ENCODE measurements around the gene TAOK3. TPM values are rescaled to one million over a fixed set of nuclear protein-coding genes. Genes with fewer than 3 reads are reported as not detected.
A peak's percentile ranks its signal among the peaks of the same experiment; 100 is the strongest.

The TAOK3 gene
- total and polyA plus RNA-seq, 9 of the 15 experiments (the other 6 are each of a cell fraction or from before 2014, with no cell fraction given), result 24.3 to 83.5 (median 47.1) TPM

- no peak for TF ChIP-seq ZBTB40 (IDR thresholded peaks at IDR 0.05)
- no peak for TF ChIP-seq ZBTB40 (CRISPR knock-in tag; IDR thresholded peaks at IDR 0.05)
- TF ChIP-seq RNF2 (IDR thresholded peaks at IDR 0.05), result peak; percentile 44; the same call in 1 of the 2 replicates
- TF ChIP-seq NFIC (IDR thresholded peaks at IDR 0.05), result peak; percentile 32; the same call in 1 of the 2 replicates
- no peak for TF ChIP-seq ZHX1 (conservative IDR thresholded peaks at IDR 0.05; ENCODE audit: low read length)
- peak; percentile 69 for TF ChIP-seq USF1 (CRISPR knock-in tag; IDR thresholded peaks at IDR 0.05)
- TF ChIP-seq ZNF586 (CRISPR knock-in tag; conservative IDR thresholded peaks at IDR 0.05), result no peak
- TF ChIP-seq ETV6 (IDR thresholded peaks at IDR 0.05; ENCODE audit: borderline replicate concordance in 1 of 2, low read depth in 2 of 2, low read length in 1 of 2), result no peak
- peak; percentile 56; the same call in 1 of the 2 replicates for TF ChIP-seq ETV6 (CRISPR knock-in tag; IDR thresholded peaks at IDR 0.05; ENCODE audit: borderline replicate concordance)
- no peak; the same call in 1 of the 2 replicates for TF ChIP-seq MAFF (IDR thresholded peaks at IDR 0.05; ENCODE audit: low read length)
- TF ChIP-seq CREB1 (IDR thresholded peaks at IDR 0.05), result peak; percentile 73
- peak; percentile 87 for TF ChIP-seq CREB1 (CRISPR knock-in tag; IDR thresholded peaks at IDR 0.05)
- TF ChIP-seq, protein P1, sequence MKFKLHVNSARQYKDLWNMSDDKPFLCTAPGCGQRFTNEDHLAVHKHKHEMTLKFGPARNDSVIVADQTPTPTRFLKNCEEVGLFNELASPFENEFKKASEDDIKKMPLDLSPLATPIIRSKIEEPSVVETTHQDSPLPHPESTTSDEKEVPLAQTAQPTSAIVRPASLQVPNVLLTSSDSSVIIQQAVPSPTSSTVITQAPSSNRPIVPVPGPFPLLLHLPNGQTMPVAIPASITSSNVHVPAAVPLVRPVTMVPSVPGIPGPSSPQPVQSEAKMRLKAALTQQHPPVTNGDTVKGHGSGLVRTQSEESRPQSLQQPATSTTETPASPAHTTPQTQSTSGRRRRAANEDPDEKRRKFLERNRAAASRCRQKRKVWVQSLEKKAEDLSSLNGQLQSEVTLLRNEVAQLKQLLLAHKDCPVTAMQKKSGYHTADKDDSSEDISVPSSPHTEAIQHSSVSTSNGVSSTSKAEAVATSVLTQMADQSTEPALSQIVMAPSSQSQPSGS (CRISPR knock-in tag; IDR thresholded peaks at IDR 0.05), result peak; percentile 44; the same call in 1 of the 2 replicates
- TF ChIP-seq HDAC1 (IDR thresholded peaks at IDR 0.05), result peak in 1 of 2 experiments; percentile 91; a peak in 2 of 4 replicates
These were observed 236.7 kb downstream of the TAOK3 start, which contains the start of gene PEBP1 (continued) for GRCh38 chr12:118135788-118136558.

Data from K562 (cell line).